ENCODE data around the gene KNOP1. TPM values are rescaled to one million over a fixed set of nuclear protein-coding genes. Genes with fewer than 3 reads are reported as not detected.
A peak's percentile ranks its signal among the peaks of the same experiment; 100 is the strongest.

The KNOP1 gene
- total and polyA plus RNA-seq, 2 of the 4 experiments (the other 2 are of a cell fraction), result 7.0 to 8.4 TPM

GRCh38 chr16:19705843-19706242 lies 12.2 kb downstream of the KNOP1 start:
- Histone ChIP-seq H4K20me1 (ENCODE audit: insufficient read depth, low read length) (no peaks in the 10 kb centered on the region), H3K27ac (ENCODE audit: insufficient read depth, low read length) (no peak overlapping the region), H3K27me3 (ENCODE audit: control insufficient read depth, insufficient read depth, low read length) (no peaks in the 10 kb centered on the region), H3K14ac (replicated peaks; ENCODE audit: low read depth, low read length) (no peak overlapping the region), H2BK120ac (ENCODE audit: low read depth, low read length) (no peak overlapping the region), H3K4me2 (ENCODE audit: low read depth, low read length) (no peak overlapping the region), H2AK9ac (replicated peaks; ENCODE audit: low read depth, low read length, poor library complexity) (no peak overlapping the region), H3K56ac (ENCODE audit: extremely low read depth, insufficient read depth, low read length) (no peak overlapping the region), H4K8ac (ENCODE audit: low read depth in 2 of 2, low read length in 2 of 2) (no peak overlapping the region; a peak in 1 of 4 replicates), H3K9me1 (ENCODE audit: insufficient read depth, low read length) (peaks cover 8% of the 10 kb centered on the region), H2BK5ac (ENCODE audit: low read depth, low read length, poor library complexity, severe bottlenecking) (peak overlapping the region; percentile 8), H3K4ac (ENCODE audit: low read depth, low read length) (no peak overlapping the region), H4K5ac (ENCODE audit: low read depth, low read length) (no peak overlapping the region), H4K91ac (ENCODE audit: insufficient read depth, low read depth, low read length) (no peak overlapping the region), H2BK15ac (ENCODE audit: low read depth, low read length) (no peak overlapping the region), H3K4me3 (ENCODE audit: insufficient read depth, low read depth, low read length) (no peak overlapping the region), H3K23ac (ENCODE audit: low read depth, low read length) (no peak overlapping the region), H3K18ac (ENCODE audit: low read depth, low read length) (no peak overlapping the region), H3K79me1 (ENCODE audit: low read depth in 1 of 2, low read length in 2 of 2) (peaks cover 18 to 54% of the 10 kb centered on the region in 2 experiments; a peak in 3 of 4 replicates), H3K36me3 (ENCODE audit: control insufficient read depth, insufficient read depth, low read length) (peaks cover 52% of the 10 kb centered on the region), H3K4me1 (ENCODE audit: control insufficient read depth, insufficient read depth, low read length) (peaks cover 6% of the 10 kb centered on the region), H3K9ac (ENCODE audit: low read depth, low read length) (no peak overlapping the region), H2AFZ (replicated peaks; ENCODE audit: low read length, poor library complexity) (no peak overlapping the region), H2AK5ac (ENCODE audit: low read depth, low read length) (peak overlapping the region; percentile 52; the same call in 1 of the 2 replicates), H3K9me3 (ENCODE audit: control insufficient read depth, insufficient read depth, low read length) (no peaks in the 10 kb centered on the region), H2BK20ac (ENCODE audit: low read depth, low read length) (no peak overlapping the region)
- in situ Hi-C loops (cut with MboI; ENCODE audit: low sequenced_read_pairs) (loop anchor here (25.0 kb wide), 1 partner anchor 594 kb away; the partner anchor contains the start of gene ITPRIPL2), dilution Hi-C loops (cut with HindIII; ENCODE audit: low sequenced_read_pairs, unreplicated experiment) (no loop called here), intact Hi-C loops (cut with micrococcal nuclease) (no loop called here)
- WGBS, 2 experiments (ENCODE audit: extremely low coverage in 2 of 2, insufficient read length in 1 of 2), result 90% methylated on average over 2 of the region's 5 CpGs; no CpG with 5 or more reads in 1 of the 2 experiments
- ATAC-seq (ENCODE audit: low read depth) (no peak), DNase-seq (no peak)
- BruUV-seq (replicated peaks), result no TSS peak
- CTCF ChIA-PET, result no interaction called here
- POLR2A ChIA-PET (ENCODE audit: unreplicated experiment), result no interaction called here
- TF ChIP-seq FOS (IDR thresholded peaks at IDR 0.05; ENCODE audit: low read depth, low read length) (no peak), CHD1 (IDR thresholded peaks at IDR 0.05; ENCODE audit: low read depth, low read length) (no peak), MXI1 (IDR thresholded peaks at IDR 0.05; ENCODE audit: borderline replicate concordance, low read depth, low read length) (no peak), RCOR1 (IDR thresholded peaks at IDR 0.05; ENCODE audit: insufficient replicate concordance, low read length) (no peak)
